Effector CD8-positive, alpha-beta T cell (primary cell): Measurements from ENCODE around the gene AAGAB.

ENCODE experiments used
- DNase-seq: peaks from one replicate; lab custom pipeline; 2025; lab: John Stamatoyannopoulos, UW

The AAGAB gene

GRCh38 chr15:67187351-67187854 is 67.1 kb downstream of the AAGAB start:
- no peak for DNase-seq

- no peak for DNase-seq
Measured at GRCh38 chr15:67186688-67187087, 67.8 kb downstream of the AAGAB start.

GRCh38 chr15:67186226-67186649 is 68.2 kb downstream of the AAGAB start:
- no peak for DNase-seq

- no peak for DNase-seq
Measured at GRCh38 chr15:67185621-67186225, 68.7 kb downstream of the AAGAB start.

GRCh38 chr15:67185051-67185450 is 69.4 kb downstream of the AAGAB start:
- no peak for DNase-seq

GRCh38 chr15:67184208-67184925 is 70.1 kb downstream of the AAGAB start:
- no peak for DNase-seq

GRCh38 chr15:67183443-67184169 is 70.9 kb downstream of the AAGAB start:
- DNase-seq = no peak

GRCh38 chr15:67181221-67181639 is 73.2 kb downstream of the AAGAB start:
- no peak for DNase-seq

- no peak for DNase-seq
Measured at GRCh38 chr15:67180514-67181191, 73.8 kb downstream of the AAGAB start.

- no peak for DNase-seq
Measured at GRCh38 chr15:67180035-67180434, 74.4 kb downstream of the AAGAB start.

- no peak for DNase-seq
Measured at GRCh38 chr15:67179411-67179995, 75.0 kb downstream of the AAGAB start.

GRCh38 chr15:67178569-67179210 is 75.8 kb downstream of the AAGAB start:
- DNase-seq = no peak

- no peak for DNase-seq
Measured at GRCh38 chr15:67177752-67178151, 76.7 kb downstream of the AAGAB start.

GRCh38 chr15:67176195-67176971 is 78.1 kb downstream of the AAGAB start:
- no peak for DNase-seq

- no peak for DNase-seq
Measured at GRCh38 chr15:67175643-67176071, 78.8 kb downstream of the AAGAB start.

GRCh38 chr15:67174864-67175573 is 79.4 kb downstream of the AAGAB start:
- no peak for DNase-seq

- no peak for DNase-seq
Measured at GRCh38 chr15:67174446-67174845, 80.0 kb downstream of the AAGAB start.

GRCh38 chr15:67173786-67174185 is 80.7 kb downstream of the AAGAB start:
- no peak for DNase-seq

GRCh38 chr15:67173005-67173404 is 81.5 kb downstream of the AAGAB start:
- DNase-seq = no peak

GRCh38 chr15:67172172-67172571 is 82.3 kb downstream of the AAGAB start:
- DNase-seq = no peak
